ENCODE results near the gene NRF1.
A peak's percentile ranks its signal among the peaks of the same experiment; 100 is the strongest.

Gene NRF1

DNA sequence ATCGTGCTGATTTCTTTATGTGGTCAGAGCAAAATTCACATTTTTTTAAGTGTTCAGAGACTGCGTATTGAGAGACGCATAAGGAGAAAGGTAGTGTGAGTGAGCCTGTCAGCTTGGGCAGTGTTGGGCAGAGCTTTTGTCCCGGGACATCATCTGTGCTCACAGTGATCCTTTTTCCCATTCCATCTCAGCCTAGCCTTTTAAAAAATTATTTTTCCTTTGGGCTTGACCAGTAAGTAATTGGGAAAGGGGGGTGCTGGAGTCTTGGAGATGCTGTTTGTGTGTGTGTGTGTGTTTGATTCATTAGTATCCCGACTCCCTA, 1.5 kb downstream of the NRF1 start:
- peak overlapping the region; percentile 88 to 93 for H3K4me3 ChIP-seq (replicated peaks in 1 of 2; ENCODE audit: low read depth in 2 of 2, low read length in 2 of 2)
- TF ChIP-seq, protein P1, sequence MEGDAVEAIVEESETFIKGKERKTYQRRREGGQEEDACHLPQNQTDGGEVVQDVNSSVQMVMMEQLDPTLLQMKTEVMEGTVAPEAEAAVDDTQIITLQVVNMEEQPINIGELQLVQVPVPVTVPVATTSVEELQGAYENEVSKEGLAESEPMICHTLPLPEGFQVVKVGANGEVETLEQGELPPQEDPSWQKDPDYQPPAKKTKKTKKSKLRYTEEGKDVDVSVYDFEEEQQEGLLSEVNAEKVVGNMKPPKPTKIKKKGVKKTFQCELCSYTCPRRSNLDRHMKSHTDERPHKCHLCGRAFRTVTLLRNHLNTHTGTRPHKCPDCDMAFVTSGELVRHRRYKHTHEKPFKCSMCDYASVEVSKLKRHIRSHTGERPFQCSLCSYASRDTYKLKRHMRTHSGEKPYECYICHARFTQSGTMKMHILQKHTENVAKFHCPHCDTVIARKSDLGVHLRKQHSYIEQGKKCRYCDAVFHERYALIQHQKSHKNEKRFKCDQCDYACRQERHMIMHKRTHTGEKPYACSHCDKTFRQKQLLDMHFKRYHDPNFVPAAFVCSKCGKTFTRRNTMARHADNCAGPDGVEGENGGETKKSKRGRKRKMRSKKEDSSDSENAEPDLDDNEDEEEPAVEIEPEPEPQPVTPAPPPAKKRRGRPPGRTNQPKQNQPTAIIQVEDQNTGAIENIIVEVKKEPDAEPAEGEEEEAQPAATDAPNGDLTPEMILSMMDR (IDR thresholded peaks at IDR 0.05; ENCODE audit: low read depth, low read length): no peak

DNA sequence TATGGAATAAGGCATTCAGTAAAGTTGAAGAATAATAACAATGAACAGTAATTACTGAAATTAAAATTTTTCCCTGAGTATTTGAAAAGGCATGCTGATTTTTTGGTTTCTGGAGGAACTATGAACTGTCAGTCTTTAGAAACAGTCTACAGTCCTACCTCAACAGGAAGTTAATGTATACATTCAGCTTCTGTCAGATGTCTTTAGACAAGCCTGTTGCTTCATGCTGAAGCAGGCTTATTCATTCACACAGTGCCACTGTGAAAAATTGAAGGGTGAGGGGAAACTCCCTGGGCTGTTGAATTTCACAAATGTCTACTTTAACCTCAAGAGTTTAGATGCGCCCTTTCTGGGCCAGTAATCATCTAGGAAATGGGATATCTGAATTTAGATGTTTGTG, 3.5 kb downstream of the NRF1 start:
- TF ChIP-seq, protein P1 (IDR thresholded peaks at IDR 0.05; ENCODE audit: low read depth, low read length): no peak
- DNase-seq (ENCODE audit: low read depth in 2 of 2): peak in 1 of 2 donors; percentile 36
- no peak overlapping the region for H3K4me3 ChIP-seq (replicated peaks in 1 of 2; ENCODE audit: low read depth in 2 of 2, low read length in 2 of 2)

More for the DNA sequence above, 1.5 kb downstream of the NRF1 start:
- DNase-seq (ENCODE audit: low read depth in 2 of 2): no peak

DNA sequence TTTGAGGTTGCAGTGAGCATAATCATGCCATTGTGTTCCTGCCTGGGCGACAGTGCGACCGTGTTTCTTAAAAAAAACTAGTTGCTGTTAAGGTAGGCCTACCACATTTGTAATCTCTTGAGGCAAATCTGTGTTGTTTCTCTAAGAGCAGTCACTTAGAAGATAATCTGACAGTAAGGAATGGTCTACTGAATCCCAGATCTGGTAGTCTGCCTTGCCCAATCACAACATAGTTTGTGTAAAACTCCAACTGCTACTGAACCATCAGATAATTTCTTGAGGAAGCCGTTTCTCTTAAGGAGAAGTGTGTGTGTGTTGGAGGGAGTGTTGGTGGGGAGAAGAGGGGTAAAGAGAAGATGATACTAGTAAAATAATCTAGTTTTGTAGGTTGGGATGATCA, 5.0 kb downstream of the NRF1 start:
- TF ChIP-seq, protein P1 (IDR thresholded peaks at IDR 0.05; ENCODE audit: low read depth, low read length): no peak
- DNase-seq (ENCODE audit: low read depth in 2 of 2): no peak
- H3K4me3 ChIP-seq (replicated peaks in 1 of 2; ENCODE audit: low read depth in 2 of 2, low read length in 2 of 2): no peak overlapping the region

DNA sequence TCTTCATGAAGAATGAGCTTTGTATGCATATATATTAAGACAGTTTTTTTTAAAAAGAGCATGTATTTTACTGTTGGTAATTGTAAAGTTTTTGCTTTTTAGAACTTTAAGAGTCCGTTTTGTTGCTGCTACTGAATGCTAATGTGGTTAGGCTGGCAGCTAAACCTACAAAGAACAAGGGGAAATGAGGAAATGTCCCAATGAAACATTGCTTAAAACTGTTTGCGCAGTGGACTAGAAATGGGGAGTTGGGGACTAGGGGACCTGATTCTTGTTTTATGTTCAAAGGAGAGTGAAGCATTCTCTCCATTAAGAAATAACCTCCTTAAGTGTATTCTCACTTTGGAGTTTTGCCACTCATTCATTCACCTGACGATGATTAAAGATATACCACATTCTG, 5.7 kb downstream of the NRF1 start:
- no peak for DNase-seq (ENCODE audit: low read depth in 2 of 2)
- TF ChIP-seq, protein P1 (IDR thresholded peaks at IDR 0.05; ENCODE audit: low read depth, low read length): no peak
- no peak overlapping the region for H3K4me3 ChIP-seq (replicated peaks in 1 of 2; ENCODE audit: low read depth in 2 of 2, low read length in 2 of 2)

DNA sequence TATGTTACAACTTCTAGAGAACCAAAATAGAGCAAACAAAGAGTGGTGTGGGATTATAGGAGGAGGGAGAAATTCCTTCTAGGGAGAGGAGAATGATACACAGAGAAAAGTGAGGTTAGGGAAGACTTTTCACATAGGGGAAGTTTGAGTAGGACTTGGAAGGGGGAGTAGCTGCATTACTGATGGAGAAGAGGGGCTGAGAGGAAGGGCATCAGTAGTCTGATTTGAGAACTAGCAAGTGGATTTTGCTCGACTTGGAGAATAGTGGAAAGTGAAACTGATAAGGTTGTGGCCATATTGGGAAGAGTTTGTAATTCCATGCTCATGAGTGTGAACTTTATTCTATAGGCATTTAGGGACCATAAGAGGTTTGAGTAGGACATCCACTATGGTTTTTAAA, 6.1 kb downstream of the NRF1 start:
- DNase-seq (ENCODE audit: low read depth in 2 of 2): no peak
- TF ChIP-seq, protein P1 (IDR thresholded peaks at IDR 0.05; ENCODE audit: low read depth, low read length): no peak
- no peak overlapping the region for H3K4me3 ChIP-seq (replicated peaks in 1 of 2; ENCODE audit: low read depth in 2 of 2, low read length in 2 of 2)

DNA sequence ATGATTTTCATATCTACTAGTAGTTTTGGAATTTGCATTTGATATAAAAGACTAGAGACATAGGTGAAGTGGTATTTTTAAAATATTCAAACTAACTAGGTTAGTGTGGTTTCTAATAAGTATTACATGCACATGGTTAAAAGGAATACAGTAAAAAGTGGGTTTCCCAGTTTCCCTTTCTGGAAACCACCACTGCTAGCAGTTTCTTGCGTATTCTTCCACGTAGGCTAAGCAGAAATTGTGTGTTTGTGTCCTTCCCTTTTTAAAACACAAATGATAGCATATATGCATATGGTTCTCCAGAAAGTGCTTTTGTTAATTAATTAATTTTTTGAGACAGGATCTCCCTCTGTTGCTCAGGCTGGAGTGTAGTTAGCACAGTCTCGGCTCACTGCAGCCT, 15.4 kb downstream of the NRF1 start:
- no peak overlapping the region for H3K4me3 ChIP-seq (replicated peaks in 1 of 2; ENCODE audit: low read depth in 2 of 2, low read length in 2 of 2)
- DNase-seq (ENCODE audit: low read depth in 2 of 2): no peak
- TF ChIP-seq, protein P1 (IDR thresholded peaks at IDR 0.05; ENCODE audit: low read depth, low read length): no peak

DNA sequence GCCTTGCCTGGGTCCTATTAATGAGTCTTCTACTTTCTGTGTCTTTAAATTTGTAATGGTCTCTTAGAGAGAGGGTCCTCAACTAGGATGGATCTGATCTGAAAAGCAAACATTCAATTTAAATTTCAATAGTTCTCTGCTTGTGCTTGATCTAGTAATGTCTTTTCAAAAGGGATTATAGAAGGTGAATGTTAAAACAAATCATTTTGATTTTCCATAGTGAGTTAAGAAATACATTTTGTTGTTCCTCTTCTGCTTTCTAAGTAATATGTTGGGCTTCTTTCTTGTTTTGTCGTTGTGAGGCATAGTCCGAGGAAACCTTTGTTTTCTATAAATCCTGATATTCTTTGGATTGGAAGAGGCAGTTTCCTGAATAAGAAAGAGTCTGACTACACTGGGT, 18.8 kb downstream of the NRF1 start:
- TF ChIP-seq, protein P1 (IDR thresholded peaks at IDR 0.05; ENCODE audit: low read depth, low read length): no peak
- no peak overlapping the region for H3K4me3 ChIP-seq (replicated peaks in 1 of 2; ENCODE audit: low read depth in 2 of 2, low read length in 2 of 2)
- DNase-seq (ENCODE audit: low read depth in 2 of 2): no peak
